Measurements from ENCODE around the gene MAN1C1. TPM values are rescaled to one million over a fixed set of nuclear protein-coding genes. Genes with fewer than 3 reads are reported as not detected.

The MAN1C1 gene
- total and polyA plus RNA-seq, 8 donors = 2.1 to 9.2 (median 4.0) TPM

GRCh38 chr1:25768999-25769398 is 152.4 kb downstream of the MAN1C1 start:
- H3K4me1 ChIP-seq = peaks cover 40 to 43% (median 43%) of the 10 kb centered on the region in 3 donors
- no peaks in the 10 kb centered on the region for H3K9me3 ChIP-seq
- ATAC-seq (no peak), DNase-seq (no peak), FAIRE-seq (no peak)
- intact Hi-C loops (cut with DNase I) = no loop called here
- no peaks in the 10 kb centered on the region for H3K36me3 ChIP-seq
- H3K27me3 ChIP-seq = no peaks in the 10 kb centered on the region
- 92 to 95% methylated on average over 2 of the region's 2 CpGs for WGBS, 2 donors
- H3K4me3 ChIP-seq = no peak overlapping the region
- TF ChIP-seq, protein P1, sequence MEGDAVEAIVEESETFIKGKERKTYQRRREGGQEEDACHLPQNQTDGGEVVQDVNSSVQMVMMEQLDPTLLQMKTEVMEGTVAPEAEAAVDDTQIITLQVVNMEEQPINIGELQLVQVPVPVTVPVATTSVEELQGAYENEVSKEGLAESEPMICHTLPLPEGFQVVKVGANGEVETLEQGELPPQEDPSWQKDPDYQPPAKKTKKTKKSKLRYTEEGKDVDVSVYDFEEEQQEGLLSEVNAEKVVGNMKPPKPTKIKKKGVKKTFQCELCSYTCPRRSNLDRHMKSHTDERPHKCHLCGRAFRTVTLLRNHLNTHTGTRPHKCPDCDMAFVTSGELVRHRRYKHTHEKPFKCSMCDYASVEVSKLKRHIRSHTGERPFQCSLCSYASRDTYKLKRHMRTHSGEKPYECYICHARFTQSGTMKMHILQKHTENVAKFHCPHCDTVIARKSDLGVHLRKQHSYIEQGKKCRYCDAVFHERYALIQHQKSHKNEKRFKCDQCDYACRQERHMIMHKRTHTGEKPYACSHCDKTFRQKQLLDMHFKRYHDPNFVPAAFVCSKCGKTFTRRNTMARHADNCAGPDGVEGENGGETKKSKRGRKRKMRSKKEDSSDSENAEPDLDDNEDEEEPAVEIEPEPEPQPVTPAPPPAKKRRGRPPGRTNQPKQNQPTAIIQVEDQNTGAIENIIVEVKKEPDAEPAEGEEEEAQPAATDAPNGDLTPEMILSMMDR (IDR thresholded peaks at IDR 0.05) = no peak
- H3K27ac ChIP-seq = no peak overlapping the region

DNA sequence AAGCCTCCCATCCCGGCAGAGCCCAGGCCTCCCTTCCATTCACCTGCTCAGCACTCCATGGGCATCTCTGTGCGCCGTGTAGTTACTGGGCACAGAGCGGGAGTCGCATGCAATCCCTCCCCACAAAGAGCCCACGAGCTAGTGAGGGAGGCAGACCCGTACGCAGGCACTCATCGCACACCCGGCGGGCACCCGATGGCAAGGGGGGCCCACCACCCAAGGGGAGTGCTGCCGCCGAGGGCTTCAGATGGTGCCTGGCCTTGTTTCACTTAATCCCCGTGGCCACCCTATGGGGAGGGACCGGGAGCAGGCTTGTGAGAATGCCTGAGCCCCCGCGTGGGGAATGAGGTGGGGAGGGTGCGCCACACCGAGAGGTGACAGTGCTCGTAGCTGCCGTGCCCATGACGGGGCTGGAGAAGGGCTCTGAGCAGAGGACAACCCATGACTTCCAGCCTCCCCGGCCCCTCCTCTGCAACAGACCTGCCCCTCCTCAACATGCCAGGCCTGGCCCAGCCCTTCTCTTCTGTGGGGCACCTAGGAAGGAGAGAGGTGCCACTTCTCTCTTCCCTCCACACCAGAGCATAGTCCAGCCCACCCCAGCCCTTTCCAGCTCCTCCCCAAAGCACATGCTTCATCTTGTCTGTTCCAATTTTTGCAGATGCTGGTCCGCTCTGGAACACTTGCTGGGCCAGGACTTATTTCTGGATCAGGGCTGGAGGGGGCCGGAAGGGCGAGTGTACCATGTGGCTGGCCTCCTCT is 153.2 kb downstream of the MAN1C1 start:
- ATAC-seq (no peak), DNase-seq (no peak), FAIRE-seq (no peak)
- Histone ChIP-seq H3K4me3 (no peak overlapping the region), H3K4me1 (peaks cover 48 to 51% (median 51%) of the 10 kb centered on the region in 3 donors), H3K27me3 (no peaks in the 10 kb centered on the region), H3K27ac (no peak overlapping the region), H3K9me3 (no peaks in the 10 kb centered on the region), H3K36me3 (no peaks in the 10 kb centered on the region)
- WGBS, 2 donors = 95 to 96% methylated on average over 26 to 27 of the region's 27 CpGs
- TF ChIP-seq, protein P1 (IDR thresholded peaks at IDR 0.05) = no peak
- intact Hi-C loops (cut with DNase I) = no loop called here

GRCh38 chr1:25770541-25771220 is 154.1 kb downstream of the MAN1C1 start:
- intact Hi-C loops (cut with DNase I) = no loop called here
- no peaks in the 10 kb centered on the region for H3K9me3 ChIP-seq
- no peak for ATAC-seq
- H3K27ac ChIP-seq = peak overlapping the region; percentile 53 to 86 (median 76)
- TF ChIP-seq, protein P1 (IDR thresholded peaks at IDR 0.05) = no peak
- peaks cover 48 to 60% (median 54%) of the 10 kb centered on the region in 3 donors for H3K4me1 ChIP-seq
- 78 to 81% methylated on average over 14 of the region's 14 CpGs for WGBS, 2 donors
- no peak overlapping the region for H3K4me3 ChIP-seq
- H3K36me3 ChIP-seq = no peaks in the 10 kb centered on the region
- FAIRE-seq = no peak
- H3K27me3 ChIP-seq = no peaks in the 10 kb centered on the region
- no peak for DNase-seq

DNA sequence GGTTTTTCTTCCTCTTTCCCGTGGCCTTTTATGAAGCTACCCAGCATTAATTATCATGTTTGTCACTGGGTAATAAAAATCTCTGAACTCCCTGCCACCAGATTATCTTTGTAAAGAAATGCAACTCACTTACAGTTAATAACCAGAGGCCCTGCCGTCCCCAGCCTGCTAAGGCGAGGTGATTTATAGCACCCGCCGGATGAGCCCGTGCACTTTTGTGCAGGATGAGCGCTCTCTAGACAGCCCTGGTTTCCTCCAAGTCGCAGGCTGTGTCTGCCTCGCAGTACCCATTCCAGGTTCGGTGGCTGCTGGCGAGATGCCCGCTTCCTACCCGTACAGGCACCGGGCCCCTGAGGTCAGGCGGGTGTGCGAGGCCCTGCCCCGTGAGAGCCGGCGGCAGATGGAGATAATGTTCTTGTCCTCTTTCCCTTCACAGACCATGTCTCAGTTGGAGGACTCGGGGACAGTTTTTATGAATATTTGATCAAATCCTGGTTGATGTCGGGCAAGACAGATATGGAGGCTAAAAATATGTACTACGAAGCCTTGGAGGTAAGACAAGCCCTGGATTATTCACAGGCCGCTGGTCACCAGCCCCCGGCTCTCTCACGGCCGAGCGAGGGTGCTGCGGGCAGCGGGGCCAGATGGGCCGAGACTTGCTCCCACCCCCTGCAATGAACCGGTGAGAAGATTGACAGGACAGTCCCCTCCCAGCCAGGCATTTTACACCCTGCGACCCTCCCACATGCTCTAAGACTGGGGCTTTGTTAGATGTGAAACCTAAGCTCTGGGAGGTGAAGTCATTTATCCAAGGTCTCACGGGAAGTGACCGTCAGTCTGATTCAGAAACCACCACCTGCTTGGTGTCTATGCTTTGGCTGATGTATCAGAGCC is 154.9 kb downstream of the MAN1C1 start:
- H3K4me1 ChIP-seq = peaks cover 41 to 55% (median 47%) of the 10 kb centered on the region in 3 donors
- H3K36me3 ChIP-seq = no peaks in the 10 kb centered on the region
- no peaks in the 10 kb centered on the region for H3K27me3 ChIP-seq
- FAIRE-seq = no peak
- ATAC-seq = peak; percentile 47 to 61 (median 57)
- TF ChIP-seq, protein P1 (IDR thresholded peaks at IDR 0.05) = no peak
- intact Hi-C loops (cut with DNase I) = no loop called here
- H3K9me3 ChIP-seq = no peaks in the 10 kb centered on the region
- peak overlapping the region; percentile 53 to 86 (median 76) for H3K27ac ChIP-seq
- peak; percentile 77 to 95 (median 88) for DNase-seq
- WGBS, 2 donors = 14 to 19% methylated on average over 34 of the region's 34 CpGs
- H3K4me3 ChIP-seq = no peak overlapping the region

Data from pancreas (tissue), 10 donors.